GM23248 (cell line): ENCODE results near the gene RAB6B. TPM values are rescaled to one million over a fixed set of nuclear protein-coding genes. Genes with fewer than 3 reads are reported as not detected.

Experiments used
- DNase-seq: peaks from one replicate; pipeline ENCODE4 v3.0.0-alpha.2; 2015
- H2AFZ ChIP-seq: fragments of 200-600 bp; sonication (generic); 2 replicates; pipeline ENCODE4 v1.6.1; 2016; ENCODE audit warnings: antibody characterized with exemption
- H3F3A ChIP-seq: fragments of 200-600 bp; sonication (generic); 2 replicates; pipeline ENCODE4 v1.6.1; 2016; ENCODE audit warnings: mild to moderate bottlenecking, antibody characterized with exemption, mixed run types; ENCODE audit not compliant: insufficient read depth
- H3K27ac ChIP-seq: fragments of 200-600 bp; sonication (generic); 2 replicates; pipeline ENCODE4 v1.5.1; 2016; ENCODE audit warnings: mild to moderate bottlenecking
- H3K27me3 ChIP-seq: fragments of 200-600 bp; sonication (generic); replicated peaks from 2 replicates; pipeline ENCODE4 v1.6.1; 2016; ENCODE audit warnings: mild to moderate bottlenecking; ENCODE audit not compliant: insufficient read depth
- H3K36me3 ChIP-seq: fragments of 200-600 bp; sonication (generic); 2 replicates; pipeline ENCODE4 v1.6.1; 2016; ENCODE audit warnings: low read depth, mild to moderate bottlenecking
- H3K4me1 ChIP-seq: fragments of 200-600 bp; sonication (generic); 2 replicates; pipeline ENCODE4 v1.6.1; 2016; ENCODE audit warnings: mild to moderate bottlenecking; ENCODE audit not compliant: insufficient read depth
- H3K4me2 ChIP-seq: fragments of 200-600 bp; sonication (generic); one replicate; pipeline ENCODE4 v1.6.1; 2016; ENCODE audit warnings: mild to moderate bottlenecking; ENCODE audit not compliant: unreplicated experiment
- H3K4me3 ChIP-seq: fragments of 200-600 bp; sonication (generic); 2 replicates; pipeline ENCODE4 v1.5.1; 2016; ENCODE audit warnings: mild to moderate bottlenecking
- H3K79me2 ChIP-seq: fragments of 200-600 bp; sonication (generic); 2 replicates; pipeline ENCODE4 v1.6.1; 2016; ENCODE audit warnings: mild to moderate bottlenecking; ENCODE audit not compliant: insufficient read depth
- H3K9ac ChIP-seq: fragments of 200-600 bp; sonication (generic); 2 replicates; pipeline ENCODE4 v1.6.1; 2016; ENCODE audit warnings: mild to moderate bottlenecking
- H3K9me2 ChIP-seq: fragments of 200-600 bp; sonication (generic); 2 replicates; pipeline ENCODE4 v1.6.1; 2016; ENCODE audit warnings: mixed run types, mild to moderate bottlenecking, moderate library complexity; ENCODE audit not compliant: insufficient read depth
- H3K9me3 ChIP-seq: fragments of 200-600 bp; sonication (generic); one replicate; pipeline ENCODE4 v1.6.1; 2017; ENCODE audit warnings: low read depth
- H4K20me1 ChIP-seq: fragments of 200-600 bp; sonication (generic); 2 replicates; pipeline ENCODE4 v1.6.0; 2016; ENCODE audit not compliant: insufficient read depth
- EZH2 ChIP-seq: fragments of 200-600 bp; sonication (generic); IDR thresholded peaks from 2 replicates; pipeline ENCODE4 v1.6.1; 2018; ENCODE audit warnings: antibody characterized with exemption, mild to moderate bottlenecking; ENCODE audit not compliant: insufficient read depth, poor library complexity, severe bottlenecking
- EZH2phosphoT487 ChIP-seq: fragments of 200-600 bp; sonication (generic); IDR thresholded peaks from 2 replicates; pipeline ENCODE4 v1.6.1; 2018; ENCODE audit warnings: antibody characterized with exemption, moderate library complexity, mild to moderate bottlenecking, low read depth; ENCODE audit not compliant: insufficient read depth
- WGBS, 2 experiments: methylation state at CpG; one replicate each; pipeline ENCODE4 v1.1.6; 2015 to 2017; ENCODE audit warnings: low lambda C conversion rate in 2 of 2, low coverage in 1 of 2; ENCODE audit errors: missing lambda C conversion rate in 2 of 2; 5-methylcytosine and 5-hydroxymethylcytosine counted together
- in situ Hi-C: fragments of 300-500 bp; cut with MboI; formaldehyde crosslinking; loops from 2 replicates; pipeline ENCODE4 v1.15.0; 2020
- polyA plus RNA-seq: library from polyadenylated mRNA; unstranded; fragments of >200 nt; fragmentation: Nextera tagmentation; extraction: Ambion mirVana; gene quantifications from 2 replicates; pipeline ENCODE4 v1.2.1, GENCODE V29; 2016
- total RNA-seq: library from RNA; depleted of rRNA; stranded (reverse); fragments of >200 nt; shearing (Covaris generic); gene quantifications from 2 replicates; pipeline ENCODE4 v1.2.3, GENCODE V29; 2014

Gene RAB6B
- total and polyA plus RNA-seq, 2 experiments from 2014 or later, result 0.59 to 0.76 TPM

GRCh38 chr3:133840767-133841166, 54.9 kb downstream of the RAB6B start:
- no peaks in the 10 kb centered on the region for H4K20me1 ChIP-seq
- H3K9ac ChIP-seq, result no peak overlapping the region
- H3K4me1 ChIP-seq, result no peaks in the 10 kb centered on the region
- no peak overlapping the region for H3K27ac ChIP-seq
- H3K36me3 ChIP-seq, result no peaks in the 10 kb centered on the region
- no peaks in the 10 kb centered on the region for H3K9me3 ChIP-seq
- TF ChIP-seq EZH2phosphoT487, result no peak
- in situ Hi-C loops, result no loop called here
- H2AFZ ChIP-seq, result no peak overlapping the region
- DNase-seq, result no peak
- H3K79me2 ChIP-seq, result no peaks in the 10 kb centered on the region
- H3K27me3 ChIP-seq, result no peaks in the 10 kb centered on the region
- no peaks in the 10 kb centered on the region for H3F3A ChIP-seq
- H3K4me2 ChIP-seq, result no peak overlapping the region
- WGBS, 2 experiments, result 62 to 65% methylated on average over 6 of the region's 6 CpGs
- no peaks in the 10 kb centered on the region for H3K9me2 ChIP-seq
- no peak overlapping the region for H3K4me3 ChIP-seq

- 63 to 77% methylated on average over 7 to 9 of the region's 9 CpGs for WGBS, 2 experiments
- DNase-seq, result no peak
- Histone ChIP-seq H2AFZ (no peak overlapping the region), H3K27me3 (no peaks in the 10 kb centered on the region), H3K4me1 (no peaks in the 10 kb centered on the region), H3F3A (no peaks in the 10 kb centered on the region), H3K9me2 (no peaks in the 10 kb centered on the region), H3K9ac (no peak overlapping the region), H3K27ac (no peak overlapping the region), H3K9me3 (no peaks in the 10 kb centered on the region), H3K4me3 (no peak overlapping the region), H3K79me2 (no peaks in the 10 kb centered on the region), H3K36me3 (no peaks in the 10 kb centered on the region), H3K4me2 (no peak overlapping the region), H4K20me1 (no peaks in the 10 kb centered on the region)
- TF ChIP-seq EZH2, result no peak
- no peak for TF ChIP-seq EZH2phosphoT487
- in situ Hi-C loops, result no loop called here
Measured at GRCh38 chr3:133840055-133840737, 55.5 kb downstream of the RAB6B start.

DNA sequence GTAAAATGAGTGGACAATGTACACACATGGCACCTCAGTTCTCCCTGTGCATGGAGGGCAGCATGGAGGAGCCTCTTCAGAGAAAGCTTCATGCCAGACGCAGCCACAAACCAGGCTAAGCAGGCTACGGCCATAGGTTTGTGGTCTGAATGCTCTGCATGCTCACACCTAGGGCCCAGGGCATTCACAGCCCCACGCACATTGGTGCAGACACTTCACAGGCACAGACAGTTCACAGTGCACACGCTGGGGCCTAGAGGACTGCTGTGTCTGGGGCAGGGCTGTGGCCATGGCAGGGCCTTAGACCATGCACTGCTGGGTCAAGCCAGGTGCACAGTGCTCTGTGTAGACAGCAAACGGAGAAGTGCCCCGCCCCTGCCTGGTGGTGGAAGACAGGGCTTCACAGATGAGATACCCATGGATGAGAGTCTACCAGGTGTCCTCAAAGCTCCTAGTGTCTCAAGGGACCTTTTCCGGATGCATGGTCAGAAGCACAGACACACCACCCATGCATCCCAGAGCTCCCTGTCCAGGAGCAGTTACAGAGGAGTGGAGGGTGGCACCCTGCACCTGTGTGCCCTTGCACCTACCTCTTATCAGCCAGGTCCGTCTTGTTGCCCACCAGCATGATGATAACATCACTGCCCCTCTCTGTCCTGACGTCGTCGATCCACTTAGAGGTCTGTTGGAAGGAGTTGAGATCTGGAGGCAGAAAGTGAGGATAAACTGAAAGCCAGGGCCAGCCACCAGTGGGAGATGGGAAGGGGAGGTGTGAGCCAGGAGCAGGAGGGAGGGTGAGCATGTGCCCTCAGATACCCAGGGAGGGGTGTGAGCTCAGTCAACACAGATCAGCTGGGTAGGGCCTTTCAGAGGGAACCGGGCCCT, 56.5 kb downstream of the RAB6B start:
- H3K79me2 ChIP-seq, result no peaks in the 10 kb centered on the region
- H3K27me3 ChIP-seq, result no peaks in the 10 kb centered on the region
- H3K36me3 ChIP-seq, result no peaks in the 10 kb centered on the region
- no peak overlapping the region for H3K4me3 ChIP-seq
- no peaks in the 10 kb centered on the region for H3K4me1 ChIP-seq
- H3K4me2 ChIP-seq, result no peak overlapping the region
- no peaks in the 10 kb centered on the region for H3K9me3 ChIP-seq
- no peak overlapping the region for H2AFZ ChIP-seq
- 79 to 83% methylated on average over 12 of the region's 12 CpGs for WGBS, 2 experiments
- DNase-seq, result no peak
- no peaks in the 10 kb centered on the region for H3F3A ChIP-seq
- H3K9me2 ChIP-seq, result no peaks in the 10 kb centered on the region
- no peak overlapping the region for H3K9ac ChIP-seq
- in situ Hi-C loops, result no loop called here
- H4K20me1 ChIP-seq, result no peaks in the 10 kb centered on the region
- H3K27ac ChIP-seq, result no peak overlapping the region
- no peak for TF ChIP-seq EZH2

GRCh38 chr3:133838296-133838789, 57.3 kb downstream of the RAB6B start:
- TF ChIP-seq EZH2phosphoT487 (no peak), EZH2 (no peak)
- no peak overlapping the region for H3K4me3 ChIP-seq
- H3F3A ChIP-seq, result no peaks in the 10 kb centered on the region
- no peaks in the 10 kb centered on the region for H3K9me3 ChIP-seq
- H3K79me2 ChIP-seq, result no peaks in the 10 kb centered on the region
- H2AFZ ChIP-seq, result no peak overlapping the region
- H3K9ac ChIP-seq, result no peak overlapping the region
- H3K27me3 ChIP-seq, result no peaks in the 10 kb centered on the region
- H3K9me2 ChIP-seq, result no peaks in the 10 kb centered on the region
- H3K36me3 ChIP-seq, result no peaks in the 10 kb centered on the region
- in situ Hi-C loops, result no loop called here
- H3K4me2 ChIP-seq, result no peak overlapping the region
- WGBS, 2 experiments, result 74 to 75% methylated on average over 4 of the region's 4 CpGs
- H3K4me1 ChIP-seq, result no peaks in the 10 kb centered on the region
- no peak for DNase-seq
- H3K27ac ChIP-seq, result no peak overlapping the region
- no peaks in the 10 kb centered on the region for H4K20me1 ChIP-seq
